ENCODE results near the gene ATP6V1B1.

DNA sequence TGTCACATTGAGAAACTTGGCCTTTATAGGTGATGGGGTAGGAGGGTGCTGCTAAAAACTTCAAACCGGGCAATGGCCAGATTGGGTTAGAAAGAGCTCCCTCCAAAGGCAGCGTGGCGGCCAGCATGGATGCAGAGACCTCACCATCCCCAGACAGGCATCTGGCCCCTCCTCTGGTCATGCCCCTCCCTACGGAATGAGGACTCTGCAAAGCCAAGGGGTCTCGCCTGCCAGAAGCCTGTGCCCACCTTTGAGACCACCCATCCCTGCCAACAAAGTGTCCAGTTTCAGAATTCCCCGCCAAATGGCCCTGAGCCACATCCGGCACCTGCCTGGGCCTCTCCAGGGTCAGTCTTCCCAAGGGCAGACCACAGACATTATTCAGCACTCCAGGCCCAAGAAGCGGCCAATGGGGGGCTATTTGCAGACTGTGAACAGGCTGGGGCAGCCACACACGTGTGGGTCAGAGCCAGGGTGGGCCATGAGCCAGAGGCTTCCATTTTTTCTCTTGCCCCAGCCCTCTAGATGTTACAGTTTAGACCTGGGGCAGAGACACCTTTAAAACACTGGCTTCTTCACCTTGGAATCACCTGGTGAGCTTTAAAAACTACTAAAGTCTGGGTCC is 4.2 kb upstream of the ATP6V1B1 start:
- TF ChIP-seq, protein P1, sequence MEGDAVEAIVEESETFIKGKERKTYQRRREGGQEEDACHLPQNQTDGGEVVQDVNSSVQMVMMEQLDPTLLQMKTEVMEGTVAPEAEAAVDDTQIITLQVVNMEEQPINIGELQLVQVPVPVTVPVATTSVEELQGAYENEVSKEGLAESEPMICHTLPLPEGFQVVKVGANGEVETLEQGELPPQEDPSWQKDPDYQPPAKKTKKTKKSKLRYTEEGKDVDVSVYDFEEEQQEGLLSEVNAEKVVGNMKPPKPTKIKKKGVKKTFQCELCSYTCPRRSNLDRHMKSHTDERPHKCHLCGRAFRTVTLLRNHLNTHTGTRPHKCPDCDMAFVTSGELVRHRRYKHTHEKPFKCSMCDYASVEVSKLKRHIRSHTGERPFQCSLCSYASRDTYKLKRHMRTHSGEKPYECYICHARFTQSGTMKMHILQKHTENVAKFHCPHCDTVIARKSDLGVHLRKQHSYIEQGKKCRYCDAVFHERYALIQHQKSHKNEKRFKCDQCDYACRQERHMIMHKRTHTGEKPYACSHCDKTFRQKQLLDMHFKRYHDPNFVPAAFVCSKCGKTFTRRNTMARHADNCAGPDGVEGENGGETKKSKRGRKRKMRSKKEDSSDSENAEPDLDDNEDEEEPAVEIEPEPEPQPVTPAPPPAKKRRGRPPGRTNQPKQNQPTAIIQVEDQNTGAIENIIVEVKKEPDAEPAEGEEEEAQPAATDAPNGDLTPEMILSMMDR (IDR thresholded peaks at IDR 0.05): no peak
- TF ChIP-seq POLR2A (IDR thresholded peaks at IDR 0.05) (no peak), POLR2AphosphoS5 (IDR thresholded peaks at IDR 0.05; ENCODE audit: insufficient read depth in 1 of 2, low read depth in 1 of 2) (no peak)
